ENCODE data around the gene NCS1. TPM values are rescaled to one million over a fixed set of nuclear protein-coding genes. Genes with fewer than 3 reads are reported as not detected.
A peak's percentile ranks its signal among the peaks of the same experiment; 100 is the strongest.

NCS1 gene
- total RNA-seq, 2 donors from 2014 or later: 19.1 to 28.5 TPM

DNA sequence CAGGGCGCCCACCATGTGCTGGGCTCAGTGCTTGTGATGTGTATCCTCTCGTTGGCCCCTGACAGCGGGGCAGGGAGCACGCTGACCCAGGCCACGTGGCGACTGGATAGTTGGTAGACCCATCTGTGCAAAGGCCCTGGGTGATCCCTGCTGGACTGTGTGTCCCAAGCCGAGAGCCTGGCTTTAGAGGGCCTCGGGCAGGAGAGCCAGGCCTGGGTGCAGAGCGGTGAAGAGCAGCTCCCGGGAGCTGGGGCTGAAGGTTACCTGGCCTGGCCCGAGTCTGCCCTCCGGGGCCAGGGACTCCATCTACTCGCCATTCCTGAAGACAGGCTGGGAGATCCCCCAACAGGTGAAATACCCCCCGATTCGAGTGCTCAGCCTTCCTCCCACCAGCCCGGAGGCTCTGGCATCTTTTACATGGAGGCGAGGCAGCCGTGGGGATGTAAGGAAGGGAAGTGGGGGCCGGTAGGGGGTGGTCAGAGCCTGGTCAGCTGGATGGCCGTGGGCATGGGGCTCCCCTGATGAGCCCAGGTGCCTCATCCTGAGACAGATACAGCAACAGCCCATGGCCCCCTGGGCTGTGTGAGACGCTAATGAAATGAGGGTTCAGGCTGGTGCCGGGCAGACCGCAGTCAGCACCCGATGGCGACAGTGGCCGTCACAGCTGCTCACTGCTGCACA lies 19.0 kb downstream of the NCS1 start:
- TF ChIP-seq POLR2A (IDR thresholded peaks at IDR 0.05) (no peak), POLR2AphosphoS5 (IDR thresholded peaks at IDR 0.05) (no peak)
- TF ChIP-seq, protein P1, sequence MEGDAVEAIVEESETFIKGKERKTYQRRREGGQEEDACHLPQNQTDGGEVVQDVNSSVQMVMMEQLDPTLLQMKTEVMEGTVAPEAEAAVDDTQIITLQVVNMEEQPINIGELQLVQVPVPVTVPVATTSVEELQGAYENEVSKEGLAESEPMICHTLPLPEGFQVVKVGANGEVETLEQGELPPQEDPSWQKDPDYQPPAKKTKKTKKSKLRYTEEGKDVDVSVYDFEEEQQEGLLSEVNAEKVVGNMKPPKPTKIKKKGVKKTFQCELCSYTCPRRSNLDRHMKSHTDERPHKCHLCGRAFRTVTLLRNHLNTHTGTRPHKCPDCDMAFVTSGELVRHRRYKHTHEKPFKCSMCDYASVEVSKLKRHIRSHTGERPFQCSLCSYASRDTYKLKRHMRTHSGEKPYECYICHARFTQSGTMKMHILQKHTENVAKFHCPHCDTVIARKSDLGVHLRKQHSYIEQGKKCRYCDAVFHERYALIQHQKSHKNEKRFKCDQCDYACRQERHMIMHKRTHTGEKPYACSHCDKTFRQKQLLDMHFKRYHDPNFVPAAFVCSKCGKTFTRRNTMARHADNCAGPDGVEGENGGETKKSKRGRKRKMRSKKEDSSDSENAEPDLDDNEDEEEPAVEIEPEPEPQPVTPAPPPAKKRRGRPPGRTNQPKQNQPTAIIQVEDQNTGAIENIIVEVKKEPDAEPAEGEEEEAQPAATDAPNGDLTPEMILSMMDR (IDR thresholded peaks at IDR 0.05): no peak
- peak overlapping the region; percentile 66 to 79 for H3K27ac ChIP-seq
- DNase-seq (ENCODE audit: low spot score): no peak
- WGBS: 89% methylated on average over 26 of the region's 26 CpGs
- H3K27me3 ChIP-seq (replicated peaks; ENCODE audit: insufficient read depth): no peaks in the 10 kb centered on the region
- H3K4me1 ChIP-seq (replicated peaks): peaks cover 4% of the 10 kb centered on the region
- intact Hi-C loops (cut with DNase I): no loop called here
- no peaks in the 10 kb centered on the region for H3K9me3 ChIP-seq
- H3K4me3 ChIP-seq: no peak overlapping the region
- H3K36me3 ChIP-seq: no peaks in the 10 kb centered on the region

GRCh38 chr9:130191749-130192120 lies 19.5 kb downstream of the NCS1 start:
- Histone ChIP-seq H3K27ac (peak overlapping the region; percentile 66 to 79), H3K4me1 (replicated peaks) (no peaks in the 10 kb centered on the region), H3K36me3 (no peaks in the 10 kb centered on the region), H3K9me3 (no peaks in the 10 kb centered on the region), H3K4me3 (no peak overlapping the region), H3K27me3 (replicated peaks; ENCODE audit: insufficient read depth) (no peaks in the 10 kb centered on the region)
- 74% methylated on average over 14 of the region's 14 CpGs for WGBS
- no peak for DNase-seq (ENCODE audit: low spot score)
- intact Hi-C loops (cut with DNase I): no loop called here
- TF ChIP-seq POLR2A (IDR thresholded peaks at IDR 0.05) (no peak), POLR2AphosphoS5 (IDR thresholded peaks at IDR 0.05) (no peak)
- TF ChIP-seq, protein P1 (IDR thresholded peaks at IDR 0.05): no peak

- Histone ChIP-seq H3K4me3 (no peak overlapping the region), H3K36me3 (no peaks in the 10 kb centered on the region), H3K27me3 (replicated peaks; ENCODE audit: insufficient read depth) (no peaks in the 10 kb centered on the region), H3K4me1 (replicated peaks) (no peaks in the 10 kb centered on the region), H3K9me3 (no peaks in the 10 kb centered on the region), H3K27ac (peak overlapping the region; percentile 66 to 79)
- intact Hi-C loops (cut with DNase I): no loop called here
- no peak for DNase-seq (ENCODE audit: low spot score)
- TF ChIP-seq, protein P1 (IDR thresholded peaks at IDR 0.05): no peak
- no peak for TF ChIP-seq POLR2A (IDR thresholded peaks at IDR 0.05)
- TF ChIP-seq POLR2AphosphoS5 (IDR thresholded peaks at IDR 0.05): no peak
- 60% methylated on average over 16 of the region's 16 CpGs for WGBS
Observed at GRCh38 chr9:130192382-130192999, 20.3 kb downstream of the NCS1 start.

DNA sequence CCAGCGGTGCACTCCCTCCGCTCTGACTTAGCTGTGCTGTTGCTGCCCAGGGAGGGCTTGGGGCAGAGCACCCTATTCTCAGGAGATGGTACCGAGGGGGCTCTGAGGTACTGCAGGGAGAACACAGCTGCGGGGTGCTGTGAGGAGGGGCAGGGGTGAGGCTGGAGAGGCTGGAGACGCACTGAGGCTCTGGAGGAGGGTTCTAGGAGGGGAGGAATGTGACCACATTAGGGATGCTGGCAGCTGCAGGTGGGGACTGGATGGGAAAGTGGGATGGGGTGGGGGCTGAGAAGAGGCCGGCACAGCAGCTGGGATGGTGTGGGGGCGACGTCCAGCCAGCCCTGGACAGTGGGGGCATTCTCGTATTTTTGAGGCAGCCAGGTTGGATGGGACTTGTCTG lies 20.9 kb downstream of the NCS1 start:
- 57% methylated on average over 9 of the region's 9 CpGs for WGBS
- Histone ChIP-seq H3K9me3 (no peaks in the 10 kb centered on the region), H3K4me1 (replicated peaks) (no peaks in the 10 kb centered on the region), H3K27me3 (replicated peaks; ENCODE audit: insufficient read depth) (no peaks in the 10 kb centered on the region), H3K36me3 (no peaks in the 10 kb centered on the region), H3K4me3 (no peak overlapping the region), H3K27ac (peak overlapping the region; percentile 66 to 79)
- intact Hi-C loops (cut with DNase I): no loop called here
- no peak for DNase-seq (ENCODE audit: low spot score)
- TF ChIP-seq POLR2A (IDR thresholded peaks at IDR 0.05): no peak
- no peak for TF ChIP-seq POLR2AphosphoS5 (IDR thresholded peaks at IDR 0.05)
- TF ChIP-seq, protein P1 (IDR thresholded peaks at IDR 0.05): no peak

Data from prostate gland (tissue), 2 donors.